Measurements from ENCODE around the gene IL13.
"Not testable (repeated sequence)": the region's sequence is repeated elsewhere in the genome, so short reads cannot be mapped to it uniquely, and the experiment has no call there.

- not testable (repeated sequence) for TF ChIP-seq CTCF (conservative IDR thresholded peaks at IDR 0.05; ENCODE audit: low read depth, low read length); EZH2 (IDR thresholded peaks at IDR 0.05; ENCODE audit: borderline replicate concordance, low read depth, low read length, poor library complexity, severe bottlenecking)
These were observed 34.0 kb downstream of the IL13 start for GRCh38 chr5:132691755-132692631.
